Mesenchymal stem cell (in vitro differentiated cells and primary cell): ENCODE data around the gene TBC1D14.
A peak's percentile ranks its signal among the peaks of the same experiment; 100 is the strongest.

Source experiments
- DNase-seq: peaks from one replicate; pipeline ENCODE4 v3.0.0-alpha.2; 2013
- H2AFZ ChIP-seq: one replicate; pipeline ENCODE4 v1.6.1; 2013; ENCODE audit warnings: low read depth, mild to moderate bottlenecking, control low read depth, inconsistent platforms, low read length, moderate library complexity
- H2AK5ac ChIP-seq: 2 replicates; pipeline ENCODE4 v1.6.1; 2013; ENCODE audit warnings: low read length, moderate library complexity, mild to moderate bottlenecking, inconsistent platforms; ENCODE audit not compliant: severe bottlenecking
- H2BK120ac ChIP-seq: one replicate; pipeline ENCODE4 v1.6.1; 2013; ENCODE audit warnings: low read depth, mild to moderate bottlenecking, inconsistent platforms, low read length, moderate library complexity
- H2BK12ac ChIP-seq, 2 experiments: one replicate each; pipeline ENCODE4 v1.6.1; 2013; ENCODE audit warnings: inconsistent platforms in 2 of 2, low read length in 2 of 2, mild to moderate bottlenecking in 2 of 2, moderate library complexity in 2 of 2, control low read depth in 1 of 2
- H2BK15ac ChIP-seq: one replicate; pipeline ENCODE4 v1.6.1; 2013; ENCODE audit warnings: mild to moderate bottlenecking, low read depth, inconsistent platforms; ENCODE audit not compliant: poor library complexity, severe bottlenecking
- H2BK5ac ChIP-seq: 2 replicates; pipeline ENCODE4 v1.6.1; 2013; ENCODE audit warnings: low read depth, mild to moderate bottlenecking, low read length, control low read depth, inconsistent platforms; ENCODE audit not compliant: poor library complexity, severe bottlenecking
- H3K14ac ChIP-seq, 2 experiments: one replicate each; pipeline ENCODE4 v1.6.1; 2013; ENCODE audit warnings: inconsistent platforms in 2 of 2, low read length in 2 of 2, control low read depth in 1 of 2, mild to moderate bottlenecking in 1 of 2, moderate library complexity in 1 of 2
- H3K18ac ChIP-seq, 2 experiments: one replicate each; pipeline ENCODE4 v1.6.1; 2013; ENCODE audit warnings: inconsistent platforms in 2 of 2, low read length in 2 of 2, control low read depth in 1 of 2, low read depth in 1 of 2, mild to moderate bottlenecking in 1 of 2
- H3K23ac ChIP-seq, 2 experiments: one replicate each; pipeline ENCODE4 v1.6.1; 2013; ENCODE audit warnings: inconsistent platforms in 2 of 2, low read length in 2 of 2, mild to moderate bottlenecking in 2 of 2, moderate library complexity in 2 of 2, control low read depth in 1 of 2
- H3K27ac ChIP-seq: 2 replicates; pipeline ENCODE4 v1.5.1; 2013; ENCODE audit warnings: mild to moderate bottlenecking, moderate library complexity, low read length, control low read depth, inconsistent platforms; ENCODE audit not compliant: poor library complexity, severe bottlenecking
- H3K27me3 ChIP-seq, 2 experiments: 2 replicates each; pipeline versions ENCODE4 v1.6.1 to v1.7.0; 2013; ENCODE audit warnings: low read length in 2 of 2, mild to moderate bottlenecking in 2 of 2, moderate library complexity in 2 of 2, control low read depth in 1 of 2, inconsistent platforms in 1 of 2; ENCODE audit not compliant: control insufficient read depth in 1 of 2, insufficient read depth in 1 of 2
- H3K36me3 ChIP-seq, 2 experiments: 2 replicates each; pipeline versions ENCODE4 v1.6.1 to v1.7.0; 2013; ENCODE audit warnings: low read length in 2 of 2, control low read depth in 1 of 2, inconsistent platforms in 1 of 2, low read depth in 1 of 2, mild to moderate bottlenecking in 1 of 2; ENCODE audit not compliant: insufficient read depth in 2 of 2, control insufficient read depth in 1 of 2
- H3K4ac ChIP-seq, 2 experiments: one replicate each; pipeline ENCODE4 v1.6.1; 2013; ENCODE audit warnings: inconsistent platforms in 2 of 2, low read length in 2 of 2, mild to moderate bottlenecking in 2 of 2, moderate library complexity in 2 of 2, control low read depth in 1 of 2, low read depth in 1 of 2
- H3K4me1 ChIP-seq: 2 replicates; pipeline ENCODE4 v1.6.1; 2013; ENCODE audit warnings: low read depth, low read length, control low read depth; ENCODE audit not compliant: control insufficient read depth, insufficient read depth
- H3K4me2 ChIP-seq: 2 replicates; pipeline ENCODE4 v1.6.1; 2013; ENCODE audit warnings: low read length, mild to moderate bottlenecking, inconsistent platforms; ENCODE audit not compliant: poor library complexity, severe bottlenecking
- H3K4me3 ChIP-seq, 2 experiments: 2 replicates each; pipeline versions ENCODE4 v1.5.1 to v1.7.0; 2013; ENCODE audit warnings: low read length in 2 of 2, mild to moderate bottlenecking in 2 of 2, control low read depth in 1 of 2, low read depth in 1 of 2; ENCODE audit not compliant: insufficient read depth in 1 of 2
- H3K79me1 ChIP-seq: replicated peaks from 2 replicates; pipeline ENCODE4 v1.6.1; 2013; ENCODE audit warnings: mild to moderate bottlenecking, control low read depth, low read length, inconsistent platforms; ENCODE audit not compliant: poor library complexity, severe bottlenecking
- H3K9ac ChIP-seq: 2 replicates; pipeline ENCODE4 v1.7.0; 2013; ENCODE audit warnings: mild to moderate bottlenecking, low read length, moderate library complexity
- H3K9me3 ChIP-seq: 2 replicates; pipeline ENCODE4 v1.7.0; 2013; ENCODE audit warnings: mild to moderate bottlenecking, low read length; ENCODE audit not compliant: control insufficient read depth
- H4K8ac ChIP-seq: one replicate; pipeline ENCODE4 v1.6.1; 2013; ENCODE audit warnings: inconsistent platforms, mild to moderate bottlenecking, low read length, moderate library complexity
- H4K91ac ChIP-seq: one replicate; pipeline ENCODE4 v1.6.1; 2013; ENCODE audit warnings: mild to moderate bottlenecking, low read length, inconsistent platforms
- WGBS: methylation state at CpG from one replicate; pipeline ENCODE4 v1.1.7; 2013; ENCODE audit warnings: mixed read lengths; 5-methylcytosine and 5-hydroxymethylcytosine counted together

Gene TBC1D14

GRCh38 chr4:7075962-7076695, 166.5 kb downstream of the TBC1D14 start:
- no peak overlapping the region for H4K91ac ChIP-seq
- peaks cover 7 to 32% of the 10 kb centered on the region in 2 experiments for H3K27me3 ChIP-seq
- H2AFZ ChIP-seq, result no peak overlapping the region
- peaks cover 4% of the 10 kb centered on the region for H3K9me3 ChIP-seq
- H2AK5ac ChIP-seq, result no peak overlapping the region
- H3K4me1 ChIP-seq, result peaks cover 6% of the 10 kb centered on the region
- H3K36me3 ChIP-seq, result no peaks in the 10 kb centered on the region
- peak overlapping the region in 1 of 2 experiments; percentile 66 for H3K14ac ChIP-seq
- peak overlapping the region; percentile 53 for H4K8ac ChIP-seq
- no peak overlapping the region for H3K4ac ChIP-seq
- peak overlapping the region in 1 of 2 experiments; percentile 61 for H3K23ac ChIP-seq
- no peak overlapping the region for H2BK15ac ChIP-seq
- H3K9ac ChIP-seq, result no peak overlapping the region
- no peak overlapping the region for H3K4me2 ChIP-seq
- H2BK5ac ChIP-seq, result no peak overlapping the region
- DNase-seq, result peak; percentile 24
- H3K79me1 ChIP-seq, result no peaks in the 10 kb centered on the region
- no peak overlapping the region for H3K27ac ChIP-seq
- no peak overlapping the region for H2BK120ac ChIP-seq
- H2BK12ac ChIP-seq, result peak overlapping the region in 1 of 2 experiments; percentile 42
- peak overlapping the region in 1 of 2 experiments; percentile 57 for H3K18ac ChIP-seq
- H3K4me3 ChIP-seq, result peak overlapping the region in 1 of 2 experiments; percentile 20
- 83% methylated on average over 25 of the region's 25 CpGs for WGBS

- Histone ChIP-seq H2BK5ac (no peak overlapping the region), H2BK15ac (no peak overlapping the region), H4K8ac (no peak overlapping the region), H3K79me1 (no peaks in the 10 kb centered on the region), H3K36me3 (no peaks in the 10 kb centered on the region), H4K91ac (no peak overlapping the region), H3K9ac (no peak overlapping the region), H3K4me1 (peaks cover 6% of the 10 kb centered on the region), H3K4me2 (no peak overlapping the region), H2BK120ac (no peak overlapping the region), H3K9me3 (peaks cover 4% of the 10 kb centered on the region), H3K14ac (no peak overlapping the region), H2AK5ac (no peak overlapping the region), H2BK12ac (no peak overlapping the region), H2AFZ (no peak overlapping the region), H3K27ac (no peak overlapping the region), H3K4ac (no peak overlapping the region), H3K27me3 (peaks cover 4 to 32% of the 10 kb centered on the region in 2 experiments), H3K4me3 (no peak overlapping the region), H3K18ac (no peak overlapping the region), H3K23ac (no peak overlapping the region)
- no peak for DNase-seq
- 88% methylated on average over 5 of the region's 6 CpGs for WGBS
Measured at GRCh38 chr4:7076696-7077082, 167.1 kb downstream of the TBC1D14 start.

GRCh38 chr4:7077371-7077770, 167.7 kb downstream of the TBC1D14 start:
- Histone ChIP-seq H3K14ac (no peak overlapping the region), H2BK5ac (no peak overlapping the region), H3K4me3 (no peak overlapping the region), H4K8ac (no peak overlapping the region), H3K23ac (no peak overlapping the region), H3K79me1 (no peaks in the 10 kb centered on the region), H2AFZ (no peak overlapping the region), H3K27ac (no peak overlapping the region), H2BK12ac (no peak overlapping the region), H3K18ac (no peak overlapping the region), H3K4ac (no peak overlapping the region), H4K91ac (no peak overlapping the region), H3K4me1 (peaks cover 6% of the 10 kb centered on the region), H3K9ac (no peak overlapping the region), H2BK120ac (no peak overlapping the region), H3K27me3 (peaks cover 6 to 30% of the 10 kb centered on the region in 2 experiments), H3K9me3 (peaks cover 4% of the 10 kb centered on the region), H3K4me2 (no peak overlapping the region), H2BK15ac (no peak overlapping the region), H2AK5ac (no peak overlapping the region), H3K36me3 (no peaks in the 10 kb centered on the region)
- no peak for DNase-seq
- WGBS, result 91% methylated on average over 12 of the region's 12 CpGs

- no peaks in the 10 kb centered on the region for H3K36me3 ChIP-seq
- H3K14ac ChIP-seq, result no peak overlapping the region
- H2AFZ ChIP-seq, result no peak overlapping the region
- H3K27me3 ChIP-seq, result peaks cover 10 to 30% of the 10 kb centered on the region in 2 experiments
- peaks cover 6% of the 10 kb centered on the region for H3K4me1 ChIP-seq
- no peak overlapping the region for H4K91ac ChIP-seq
- H3K23ac ChIP-seq, result no peak overlapping the region
- no peak overlapping the region for H2AK5ac ChIP-seq
- no peak overlapping the region for H3K18ac ChIP-seq
- no peak overlapping the region for H2BK15ac ChIP-seq
- 76% methylated on average over 5 of the region's 5 CpGs for WGBS
- no peak overlapping the region for H3K27ac ChIP-seq
- H3K9me3 ChIP-seq, result peaks cover 4% of the 10 kb centered on the region
- H3K4me2 ChIP-seq, result no peak overlapping the region
- H3K4me3 ChIP-seq, result no peak overlapping the region
- no peak overlapping the region for H4K8ac ChIP-seq
- DNase-seq, result no peak
- no peak overlapping the region for H2BK12ac ChIP-seq
- no peak overlapping the region for H3K4ac ChIP-seq
- no peak overlapping the region for H2BK5ac ChIP-seq
- H3K9ac ChIP-seq, result no peak overlapping the region
- no peaks in the 10 kb centered on the region for H3K79me1 ChIP-seq
- no peak overlapping the region for H2BK120ac ChIP-seq
Measured at GRCh38 chr4:7078025-7078424, 168.4 kb downstream of the TBC1D14 start.
